HG03175 (cell line): ENCODE results near the gene FRMD4A.
"Not testable (repeated sequence)": the region's sequence is repeated elsewhere in the genome, so short reads cannot be mapped to it uniquely, and the experiment has no call there.

Experiments
- ATAC-seq: cut with Tn5 transposase; IDR thresholded peaks from one replicate; pipeline ENCODE4 v1.9.1; 2021; ENCODE audit warnings: mild to moderate bottlenecking, moderate library complexity; ENCODE audit not compliant: unreplicated experiment

Gene FRMD4A

DNA sequence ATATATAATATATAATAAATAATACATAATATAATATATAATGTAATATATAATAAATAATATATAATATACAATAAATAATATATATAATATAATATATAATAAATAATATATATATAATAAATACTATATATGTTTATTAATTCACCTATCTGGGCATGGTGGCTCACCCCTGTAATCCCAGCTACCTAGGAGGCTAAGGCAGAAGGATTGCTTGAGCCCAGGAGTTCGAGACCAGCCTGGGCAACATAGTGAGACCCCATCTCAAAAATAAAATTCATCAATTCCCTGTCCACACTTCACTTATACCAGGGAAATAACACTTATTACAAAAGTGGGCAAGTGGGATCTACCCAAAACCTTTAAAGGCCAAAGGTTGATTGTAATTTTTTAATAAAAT lies 462.9 kb downstream of the FRMD4A start:
- no peak for ATAC-seq

GRCh38 chr10:13865758-13866491 lies 464.8 kb downstream of the FRMD4A start:
- ATAC-seq = no peak

GRCh38 chr10:13865220-13865619 lies 465.5 kb downstream of the FRMD4A start:
- ATAC-seq = not testable (repeated sequence)

DNA sequence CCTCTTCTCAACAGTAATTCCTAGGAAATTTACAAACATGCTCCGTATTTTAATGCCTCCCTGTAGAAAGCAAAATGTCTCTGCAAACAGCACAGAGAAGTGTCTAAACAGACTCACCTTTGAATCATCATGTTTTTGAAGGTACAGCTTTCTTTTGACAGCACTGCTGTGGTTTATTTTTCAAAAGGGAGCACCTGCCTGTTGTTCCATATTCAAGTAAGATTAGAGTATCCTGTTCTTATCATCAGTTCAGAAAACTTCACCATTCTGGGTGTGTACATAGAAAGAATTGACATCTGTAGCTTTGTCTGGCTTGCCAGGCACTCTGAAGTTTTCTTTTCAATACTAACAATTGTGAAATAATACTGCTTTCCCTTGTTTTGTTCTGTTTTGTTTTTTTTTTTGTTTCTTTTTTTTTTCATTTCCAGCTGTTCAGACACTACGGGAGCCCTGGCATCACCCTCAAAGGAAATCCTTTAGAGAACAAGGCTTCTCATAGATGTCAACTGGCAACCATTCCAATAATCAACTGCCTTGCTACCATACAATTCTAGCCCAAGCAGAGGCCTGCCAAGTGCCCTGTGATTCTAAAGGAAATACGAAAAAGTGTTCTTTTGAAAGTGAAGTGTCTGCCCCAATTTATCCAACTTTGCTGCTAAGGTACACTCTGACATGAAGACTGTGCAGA lies 468.0 kb downstream of the FRMD4A start:
- ATAC-seq = no peak

- ATAC-seq = no peak
These were observed 469.8 kb downstream of the FRMD4A start for GRCh38 chr10:13860886-13861285.

DNA sequence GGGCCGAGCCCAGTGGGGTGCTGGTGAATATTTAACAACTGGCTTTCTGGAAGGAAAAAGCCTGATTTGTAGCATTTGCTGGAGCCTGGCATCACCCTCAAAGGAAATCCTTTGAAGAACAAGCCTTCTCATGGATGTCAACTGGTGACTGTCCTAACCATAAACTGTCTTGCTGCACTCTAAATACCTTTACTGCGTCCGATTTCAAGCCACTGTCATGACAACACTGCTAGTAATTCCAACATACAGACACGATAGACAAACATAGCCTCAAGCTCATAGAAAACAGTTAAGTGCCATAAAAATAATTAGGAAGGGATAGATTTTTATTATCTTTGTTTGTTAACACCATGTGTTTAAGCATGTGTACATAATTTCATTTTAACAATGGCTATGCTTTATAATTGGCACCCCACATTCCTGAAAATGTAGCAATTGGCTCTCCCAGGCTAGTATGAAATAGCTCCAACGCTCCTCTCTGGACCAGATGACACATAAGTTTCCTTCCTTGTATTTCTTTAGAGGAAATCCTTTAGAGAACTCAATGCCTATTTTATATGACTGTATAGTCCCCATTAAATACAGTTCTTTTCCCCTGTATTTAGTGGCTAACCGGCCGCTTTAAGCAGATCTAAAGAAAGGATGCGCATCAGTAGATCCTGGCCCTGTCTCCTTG lies 470.6 kb downstream of the FRMD4A start:
- ATAC-seq = no peak

DNA sequence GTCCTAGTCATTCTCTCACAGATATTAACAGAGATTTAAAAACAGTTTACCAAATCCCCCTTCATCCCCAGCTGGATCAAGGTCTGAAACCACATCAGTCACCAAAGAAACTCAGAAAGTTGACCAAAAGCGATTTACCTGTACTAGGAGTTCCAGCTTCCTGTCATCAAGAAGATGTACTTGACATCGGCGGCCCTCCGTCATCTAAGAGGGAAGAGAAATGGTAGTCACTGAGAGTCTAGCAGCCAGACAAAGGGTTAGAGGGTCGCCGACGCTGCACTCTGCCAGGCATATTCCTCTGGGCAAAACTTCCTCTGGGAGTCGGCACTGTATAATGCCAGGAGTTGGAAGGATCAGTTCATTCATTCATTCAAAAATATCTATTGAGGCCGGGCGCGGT lies 472.0 kb downstream of the FRMD4A start:
- no peak for ATAC-seq

- ATAC-seq = no peak
These were observed 473.3 kb downstream of the FRMD4A start for GRCh38 chr10:13857451-13857850.

DNA sequence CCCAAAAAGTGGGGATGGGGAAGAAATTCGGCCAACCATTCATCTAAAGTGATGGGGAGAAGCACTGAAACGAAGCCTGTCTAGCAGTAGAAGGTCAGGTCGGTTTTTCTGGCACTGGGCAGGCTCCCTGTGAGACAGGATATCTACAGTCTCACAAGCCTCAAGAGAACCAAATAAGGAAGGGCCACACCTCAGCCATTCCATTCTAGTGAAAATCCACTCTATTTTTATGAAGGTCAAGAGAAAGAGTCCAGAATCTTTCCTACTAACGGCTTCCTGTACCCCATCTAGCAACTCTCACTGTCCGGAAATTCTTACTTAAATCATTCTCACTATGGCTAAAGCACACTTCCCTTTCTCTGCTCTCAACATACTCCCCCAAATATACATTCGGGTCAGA lies 476.9 kb downstream of the FRMD4A start:
- no peak for ATAC-seq

- ATAC-seq = no peak
These were observed 477.9 kb downstream of the FRMD4A start for GRCh38 chr10:13852872-13853271.

DNA sequence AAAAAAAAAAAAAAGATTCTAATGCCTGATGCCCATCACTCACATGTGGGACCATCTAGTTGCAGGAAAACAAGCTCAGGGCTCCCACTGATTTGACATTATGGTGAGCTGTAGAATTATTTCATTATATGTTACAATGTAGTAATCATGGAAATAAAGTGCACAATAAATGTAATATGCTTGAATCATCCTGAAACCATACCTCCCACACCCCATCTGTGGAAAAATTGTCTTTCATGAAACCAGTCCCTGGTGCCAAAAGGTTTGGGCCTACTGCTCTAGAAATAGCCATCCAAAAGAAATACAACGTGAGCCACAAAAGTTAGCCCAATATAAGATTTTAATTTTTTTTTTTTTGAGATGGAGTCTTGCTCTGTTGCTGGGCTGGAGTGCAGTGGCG lies 478.8 kb downstream of the FRMD4A start:
- no peak for ATAC-seq

DNA sequence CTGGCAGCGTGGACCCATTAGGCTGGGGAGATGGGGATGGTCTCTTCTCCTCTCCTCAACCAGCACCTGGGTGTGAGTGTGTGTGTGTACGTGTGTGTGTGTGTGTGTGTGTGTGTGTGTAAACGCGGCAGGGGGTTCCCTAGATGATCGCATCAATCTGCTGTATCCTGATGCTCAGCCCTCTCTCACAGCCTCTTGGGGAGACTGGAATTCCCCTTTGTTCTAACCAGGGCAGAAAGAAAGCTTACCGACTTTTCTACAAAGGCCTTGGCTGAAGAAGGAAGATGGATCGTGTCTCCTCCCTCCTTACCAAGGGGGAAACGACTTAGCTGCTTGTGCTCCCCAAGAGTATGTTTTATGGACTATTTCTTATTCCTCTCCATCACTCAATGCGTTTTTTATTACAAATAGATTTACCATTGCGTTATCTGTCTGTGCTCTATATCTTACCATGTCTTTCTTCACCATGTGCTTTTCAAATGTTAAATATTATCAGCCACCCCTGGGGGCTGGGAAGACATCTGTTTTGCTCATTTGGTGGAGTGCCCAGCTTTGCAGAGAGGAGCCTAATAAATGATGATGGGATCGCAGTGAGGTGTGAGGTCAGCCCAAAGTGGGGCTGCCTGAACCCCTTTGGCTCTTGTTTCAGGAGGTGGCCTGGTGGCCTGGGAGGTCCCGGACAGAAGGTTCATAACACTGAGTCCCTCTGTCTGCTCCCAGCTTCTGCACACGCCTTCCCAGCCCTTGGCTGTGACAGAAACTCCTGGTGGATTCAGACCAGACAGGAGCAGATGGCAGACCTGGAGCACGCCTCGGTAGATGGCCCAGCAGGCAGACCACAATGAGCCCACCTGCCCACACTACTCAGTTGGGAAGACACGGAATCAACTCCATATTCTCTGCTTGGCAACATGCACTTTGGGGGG lies 481.9 kb downstream of the FRMD4A start:
- ATAC-seq = no peak

DNA sequence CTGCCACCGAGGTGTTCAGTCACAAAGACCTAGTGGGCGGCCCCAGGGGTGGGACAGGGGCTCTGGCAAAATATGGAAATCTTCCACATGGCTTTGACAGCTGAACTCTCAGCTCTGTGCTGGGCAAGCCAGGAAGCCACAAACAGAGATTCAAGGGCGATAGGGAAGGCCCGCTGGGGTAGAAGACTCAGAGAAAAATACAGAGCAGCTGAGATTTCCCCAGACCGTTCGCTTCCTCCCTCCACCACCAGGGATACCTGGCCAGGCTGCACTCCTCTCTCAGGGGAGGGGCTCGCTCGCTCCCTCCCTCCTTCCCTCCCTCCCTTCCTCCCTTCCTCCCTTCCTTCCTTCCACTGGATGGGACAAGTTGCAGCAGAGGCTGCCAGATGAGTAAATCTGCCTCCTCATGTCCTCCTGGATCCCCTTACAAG lies 483.5 kb downstream of the FRMD4A start:
- ATAC-seq = no peak

DNA sequence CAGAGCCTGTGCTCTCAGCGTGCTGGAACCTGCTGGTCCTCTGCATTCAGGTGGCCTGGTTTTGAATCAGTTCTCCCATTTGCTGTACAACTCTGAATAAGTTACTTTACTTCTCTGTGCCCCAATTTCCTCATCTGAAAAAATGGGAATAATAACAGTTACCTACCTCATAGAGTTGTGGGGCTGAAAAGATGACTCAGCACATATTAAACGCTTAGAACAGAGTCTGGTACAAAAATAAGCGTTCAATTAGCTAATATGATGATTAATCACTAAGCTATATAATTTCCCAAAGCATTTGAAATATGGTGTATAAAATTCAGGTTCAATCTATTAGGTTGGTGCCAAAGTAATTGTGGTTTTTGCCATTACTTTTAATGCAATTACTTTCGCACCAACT lies 484.8 kb downstream of the FRMD4A start:
- ATAC-seq = no peak

GRCh38 chr10:13844651-13845050 lies 486.1 kb downstream of the FRMD4A start:
- no peak for ATAC-seq

DNA sequence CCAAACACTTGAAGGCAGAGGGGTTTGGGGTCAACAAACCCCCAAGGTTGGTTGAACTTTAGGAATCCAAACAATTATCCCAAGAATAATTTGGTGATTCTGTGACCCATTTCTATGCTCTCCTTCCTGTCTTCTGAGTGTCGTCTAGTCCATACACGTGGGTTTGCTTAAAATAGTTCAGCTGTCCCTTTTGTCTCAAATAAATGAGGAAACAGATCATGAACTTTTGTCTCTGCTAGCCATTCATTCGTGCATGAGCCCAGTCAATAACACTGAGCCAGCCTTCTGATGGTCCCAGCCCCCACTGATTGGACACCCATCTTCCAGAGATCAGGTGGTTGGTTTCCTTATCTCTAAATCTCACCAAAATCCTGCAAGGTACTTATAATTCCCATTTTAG lies 488.6 kb downstream of the FRMD4A start:
- no peak for ATAC-seq

- ATAC-seq = no peak
These were observed 490.7 kb downstream of the FRMD4A start for GRCh38 chr10:13840036-13840435.

- ATAC-seq = no peak
These were observed 491.2 kb downstream of the FRMD4A start for GRCh38 chr10:13839430-13839990.

DNA sequence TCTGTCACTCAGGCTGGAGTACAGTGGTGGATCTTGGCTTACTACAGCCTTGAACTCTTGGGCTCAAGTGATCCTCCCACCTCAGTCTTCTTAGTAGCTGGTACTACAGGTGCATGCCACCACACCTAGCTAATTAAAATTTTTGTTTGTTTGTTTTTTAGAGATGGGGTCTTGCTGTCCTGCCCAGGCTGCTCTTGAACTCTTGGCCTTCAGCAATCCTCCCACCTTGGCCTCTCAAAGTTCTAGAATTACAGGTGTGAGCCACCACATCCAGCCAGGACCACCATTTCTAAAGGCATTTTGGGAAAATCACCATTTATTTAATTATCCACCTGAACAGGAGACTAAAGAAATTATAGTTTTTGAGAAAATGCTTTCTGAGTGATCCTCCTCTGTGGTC lies 491.7 kb downstream of the FRMD4A start:
- no peak for ATAC-seq

DNA sequence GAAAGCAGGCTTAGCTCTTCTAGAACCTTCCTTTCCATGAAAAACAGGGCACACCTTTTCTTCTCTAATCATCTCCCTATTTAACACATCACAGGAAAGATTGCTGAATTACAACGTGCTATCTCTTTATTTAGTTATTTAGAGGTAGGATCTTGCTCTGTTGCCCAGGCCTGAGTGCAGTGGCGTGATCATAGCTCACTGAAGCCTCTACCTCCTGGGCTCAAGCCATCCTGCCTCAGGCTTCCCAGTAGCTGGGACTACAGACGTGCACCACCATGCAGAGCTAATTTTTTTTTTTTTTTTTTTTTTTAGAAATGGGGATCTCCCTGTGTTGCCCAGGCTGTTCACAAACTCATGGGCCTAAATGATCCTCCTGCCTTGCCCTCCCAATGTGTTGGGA lies 492.8 kb downstream of the FRMD4A start:
- ATAC-seq = no peak
